Kidney glomerular epithelial cell (primary cell): Measurements from ENCODE around the gene CDC14B.
"Not testable (repeated sequence)": the region's sequence is repeated elsewhere in the genome, so short reads cannot be mapped to it uniquely, and the experiment has no call there.

ENCODE experiments used
- DNase-seq: peaks from one replicate; lab custom pipeline; 2025; lab: John Stamatoyannopoulos, UW

The CDC14B gene

DNA sequence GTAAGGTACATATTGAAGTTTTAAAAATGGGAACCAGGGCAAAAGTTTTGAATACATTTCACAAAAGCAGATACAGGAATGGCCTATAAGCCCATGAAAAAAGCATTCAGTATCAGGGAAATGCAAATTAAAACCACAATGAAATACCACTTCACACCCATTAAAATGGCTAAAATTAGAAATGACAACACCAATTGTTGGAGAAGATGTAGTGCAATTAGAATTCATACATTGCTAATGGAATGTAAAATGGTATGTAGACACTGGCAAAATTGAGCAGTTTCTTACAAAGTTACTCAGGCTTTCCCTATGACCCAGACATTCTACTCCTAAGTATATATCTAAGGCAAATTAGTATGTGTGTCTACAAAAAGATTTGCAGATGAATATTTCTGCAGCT lies 34.2 kb downstream of the CDC14B start:
- DNase-seq, result no peak

DNA sequence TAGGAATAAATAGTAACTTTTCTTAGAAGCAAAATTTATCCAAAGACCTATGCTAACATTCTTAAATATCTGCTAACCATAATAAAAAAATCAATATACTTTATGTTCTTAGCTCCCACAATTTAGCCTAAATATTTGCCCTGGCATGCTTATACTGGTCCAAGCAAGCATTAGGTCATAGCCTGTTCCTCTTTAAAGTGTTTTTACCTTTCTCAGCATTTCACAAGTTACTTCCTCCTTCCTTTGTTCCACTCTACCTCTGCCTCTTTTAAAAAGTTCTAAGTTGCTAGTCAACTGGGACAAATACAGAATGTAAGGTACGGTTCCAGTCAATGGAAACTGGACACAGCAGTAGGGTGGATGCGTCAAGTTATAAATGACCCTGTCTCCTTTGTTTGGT lies 37.4 kb downstream of the CDC14B start:
- not testable (repeated sequence) for DNase-seq

GRCh38 chr9:96581786-96582185 lies 37.9 kb downstream of the CDC14B start:
- no peak for DNase-seq

DNA sequence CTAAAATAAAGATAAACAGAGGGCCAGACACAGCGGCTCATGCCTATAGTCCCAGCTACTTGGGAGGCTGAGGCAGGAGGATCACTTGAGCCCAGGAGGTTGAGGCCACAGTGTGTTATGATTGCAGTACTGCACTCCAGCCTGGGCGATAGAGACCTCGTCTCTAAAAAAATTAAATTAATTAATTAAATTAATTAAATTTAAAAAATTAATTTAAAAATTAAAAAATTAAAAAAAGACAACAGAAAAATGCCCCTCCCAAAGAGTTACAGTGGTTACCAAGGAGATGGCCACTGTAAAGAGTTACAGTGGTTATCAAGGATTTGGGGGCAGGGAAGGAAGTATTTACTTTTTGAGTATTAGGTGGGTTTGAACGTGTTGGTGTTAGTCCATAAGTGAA lies 38.3 kb downstream of the CDC14B start:
- DNase-seq, result no peak

- no peak for DNase-seq
Measured at GRCh38 chr9:96574931-96575351, 44.7 kb downstream of the CDC14B start.

GRCh38 chr9:96574455-96574854 lies 45.2 kb downstream of the CDC14B start:
- no peak for DNase-seq

GRCh38 chr9:96567203-96567700 lies 52.4 kb downstream of the CDC14B start:
- DNase-seq, result no peak

- no peak for DNase-seq
Measured at GRCh38 chr9:96566498-96567202, 53.0 kb downstream of the CDC14B start.

DNA sequence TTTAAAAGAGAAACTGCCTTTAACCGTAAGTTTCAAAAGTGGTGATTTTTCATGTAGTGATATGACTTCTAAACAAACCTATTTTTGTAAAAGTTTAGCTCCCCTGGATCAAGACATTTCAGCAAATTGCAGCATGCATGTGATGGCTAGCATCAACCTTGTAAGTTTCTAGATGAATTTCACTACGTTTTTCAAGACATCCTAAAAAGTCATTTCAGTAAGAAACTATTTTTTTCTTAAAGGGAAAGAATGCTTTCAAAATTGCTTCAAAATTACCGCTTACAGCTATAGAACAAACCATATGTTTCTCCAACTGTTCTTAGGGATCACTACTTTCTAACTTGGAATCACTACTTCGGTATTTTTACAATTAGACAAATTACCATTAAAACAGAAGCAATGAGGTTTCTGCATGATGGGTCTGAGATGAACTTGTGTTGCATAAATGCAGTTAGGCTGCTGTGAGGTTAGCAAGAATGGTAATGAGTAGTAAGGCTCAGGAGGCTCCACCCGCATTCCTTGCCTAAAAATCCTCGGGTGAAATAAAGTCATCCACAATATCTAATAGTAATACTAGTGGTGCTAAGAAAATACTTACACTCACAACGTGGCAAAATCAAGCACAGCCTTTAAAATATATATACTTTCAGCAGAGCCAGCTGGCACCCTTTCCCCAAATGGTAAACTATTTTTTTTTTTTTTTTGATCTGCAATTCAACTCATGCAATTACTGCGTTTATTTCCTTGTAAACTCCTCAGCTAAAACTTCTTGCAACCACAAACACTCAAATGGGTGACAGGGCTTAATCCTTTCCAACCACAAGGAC lies 53.8 kb downstream of the CDC14B start:
- no peak for DNase-seq

- no peak for DNase-seq
Measured at GRCh38 chr9:96564217-96564616, 55.4 kb downstream of the CDC14B start.

DNA sequence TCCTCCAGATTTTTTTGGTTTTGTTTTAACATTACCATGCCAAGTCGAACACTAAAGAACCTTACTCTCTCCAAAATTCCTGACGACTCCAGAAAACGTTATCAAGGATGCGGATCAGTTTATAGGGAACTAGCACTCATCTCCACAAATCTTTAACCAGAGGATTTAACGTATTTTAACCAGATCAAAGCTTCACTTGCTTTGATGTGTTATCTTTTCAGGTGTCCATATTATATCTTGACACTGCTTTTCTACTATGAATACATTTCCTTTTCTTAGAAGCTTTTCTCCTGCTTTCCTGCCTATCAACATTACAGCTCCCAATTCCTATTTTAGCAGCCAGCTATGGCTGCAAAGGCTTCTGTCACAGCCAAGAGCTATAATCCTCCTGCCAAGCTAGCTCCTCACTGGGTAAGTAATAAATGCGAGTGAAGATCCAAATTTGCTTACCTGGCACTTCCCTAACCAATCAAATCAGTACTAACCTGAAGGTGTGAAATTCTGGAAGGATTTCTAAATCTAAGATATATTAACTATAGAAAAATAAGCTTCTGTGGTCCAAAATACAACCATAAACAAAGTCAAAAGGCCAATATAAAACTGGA lies 60.2 kb downstream of the CDC14B start:
- no peak for DNase-seq

DNA sequence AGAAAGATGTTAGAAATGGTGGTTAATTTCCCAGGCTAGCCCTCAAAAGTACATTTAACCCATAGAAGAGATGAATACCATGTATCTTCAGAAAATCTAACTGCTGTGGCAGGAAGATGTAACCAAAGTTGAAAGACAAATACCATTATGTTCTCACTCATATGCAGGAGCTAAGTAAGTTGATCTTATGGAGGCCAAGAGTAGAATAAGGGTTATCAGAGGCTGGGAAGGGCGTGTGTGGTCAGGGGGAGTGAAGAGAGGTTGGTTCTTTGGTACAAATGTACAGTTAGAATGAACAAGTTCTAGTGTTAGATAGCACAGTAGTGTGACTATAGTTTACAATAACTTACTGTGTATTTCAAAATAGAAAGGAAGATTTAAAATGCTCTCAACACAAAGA lies 61.7 kb downstream of the CDC14B start:
- no peak for DNase-seq

DNA sequence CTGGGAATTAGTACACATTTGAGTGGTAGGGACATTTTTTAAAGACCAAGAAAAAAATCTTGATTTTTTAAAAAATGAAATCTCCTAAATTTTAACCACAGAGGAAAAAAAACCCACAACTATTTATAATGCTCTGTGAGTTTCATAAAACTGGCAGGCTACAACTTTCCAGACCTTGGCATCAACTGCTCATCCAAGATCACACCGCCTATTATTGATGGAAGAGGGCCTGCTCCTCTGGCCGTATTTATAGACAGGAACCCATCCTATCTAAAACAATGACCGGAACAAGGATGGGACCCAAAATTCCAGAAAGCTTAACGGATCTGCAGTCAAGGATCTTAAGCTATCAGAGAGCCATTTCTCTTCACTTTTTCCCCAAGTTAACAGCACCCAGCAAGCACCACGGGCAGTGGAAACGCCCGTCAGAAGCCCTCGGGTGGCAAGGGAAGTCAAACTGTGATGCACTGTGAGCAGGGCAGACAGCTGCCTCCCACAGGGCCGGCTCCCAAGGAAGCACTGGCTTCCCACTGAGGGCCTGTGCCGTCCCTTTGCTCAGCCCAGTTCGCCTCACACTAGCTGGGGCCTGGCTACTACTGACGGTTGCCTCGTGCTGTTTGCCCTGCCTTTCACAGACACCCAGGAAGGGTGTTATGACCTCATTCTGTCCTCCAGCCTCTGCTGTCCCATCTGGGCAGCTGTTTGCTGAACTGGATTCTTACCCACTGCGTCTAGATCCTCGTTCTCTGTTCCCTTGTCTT lies 62.8 kb downstream of the CDC14B start:
- DNase-seq, result no peak

DNA sequence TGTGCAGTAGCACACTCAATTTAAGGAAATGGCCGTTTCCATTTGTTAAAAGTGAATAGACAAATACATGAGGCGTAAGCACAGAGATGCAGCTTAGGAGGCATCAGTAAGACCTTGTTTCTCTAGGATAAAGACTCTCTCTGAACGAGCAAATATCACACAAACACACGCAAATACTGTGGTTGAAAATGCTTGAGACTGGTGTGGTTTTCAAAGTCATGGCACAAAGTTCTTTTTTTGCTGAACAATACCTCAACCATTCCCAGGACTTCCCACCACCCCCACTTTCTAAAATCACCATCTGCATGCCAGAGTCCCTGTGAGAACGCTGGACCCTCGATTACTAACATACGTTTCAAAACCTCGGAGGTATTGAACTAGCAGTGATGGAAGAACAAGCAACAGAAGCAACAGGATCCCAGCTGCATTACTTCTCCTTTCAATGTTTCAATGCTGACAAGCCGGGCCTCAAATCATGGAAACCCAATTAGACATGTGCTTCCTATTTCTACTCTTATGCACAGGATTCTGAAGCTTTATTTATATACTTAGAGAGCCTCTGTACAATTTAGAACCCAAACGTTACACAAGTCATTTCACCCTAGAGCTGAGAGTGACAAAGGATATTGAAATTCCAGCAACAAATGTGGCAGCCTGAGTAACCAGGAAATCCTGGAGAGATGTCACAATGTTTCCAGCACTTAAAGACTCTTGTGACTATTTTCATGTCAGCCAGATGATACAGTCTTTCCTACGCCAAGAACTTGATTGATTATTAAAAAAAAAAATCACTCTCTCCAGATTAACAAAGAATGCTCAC lies 63.9 kb downstream of the CDC14B start:
- DNase-seq, result no peak

DNA sequence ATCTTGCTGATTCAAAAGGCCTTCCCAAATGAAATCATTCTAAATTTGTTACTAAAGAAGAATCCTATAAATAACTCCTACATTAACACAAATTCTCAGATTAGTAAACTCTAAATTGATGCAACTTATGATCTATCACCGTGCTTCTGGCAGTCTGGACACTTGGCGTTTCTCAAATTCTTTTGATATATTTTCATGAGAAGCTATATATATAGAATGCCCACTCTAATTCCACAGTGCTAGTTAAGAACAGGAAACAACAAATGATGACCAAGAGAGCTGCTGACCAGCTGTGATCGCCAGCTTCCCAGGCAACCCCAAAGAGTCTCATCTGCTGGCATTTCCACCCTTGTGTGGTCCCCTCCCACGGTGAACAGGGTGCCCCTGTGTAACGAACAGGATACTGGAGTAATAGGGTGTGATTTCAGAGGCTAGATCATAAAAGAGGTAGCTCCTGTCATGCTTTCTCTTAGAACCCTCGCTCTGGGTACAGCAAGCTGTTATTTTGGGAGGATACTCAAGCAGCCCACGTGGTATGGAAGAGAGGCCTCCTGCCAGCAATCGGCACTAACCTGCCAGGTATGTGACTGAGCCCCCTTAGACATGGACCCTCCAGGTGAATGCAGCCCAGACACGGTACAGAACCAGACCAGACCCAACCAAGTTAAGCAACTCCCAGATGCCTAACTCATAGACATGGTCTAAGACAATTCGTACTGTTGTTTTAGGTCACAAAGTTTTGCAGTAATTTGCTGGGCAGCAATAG lies 64.7 kb downstream of the CDC14B start:
- DNase-seq, result no peak

DNA sequence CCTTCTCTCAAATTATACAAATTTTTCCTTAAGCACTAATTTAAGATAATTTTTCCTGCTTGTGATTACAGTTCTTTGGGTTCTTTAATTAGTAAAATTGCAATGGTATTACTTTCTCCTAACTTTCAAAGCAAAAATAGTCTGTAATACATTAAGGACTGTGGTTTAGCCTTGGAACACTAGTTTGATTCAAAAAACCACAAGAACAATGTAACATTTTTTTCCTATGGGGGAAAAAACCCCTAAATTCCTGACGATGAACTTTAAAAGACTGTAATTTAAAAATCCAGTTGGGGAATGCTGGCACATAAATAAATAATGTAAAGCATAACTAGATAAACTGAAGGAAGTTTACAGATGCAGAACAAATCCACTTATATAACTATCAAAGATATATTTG lies 65.3 kb downstream of the CDC14B start:
- DNase-seq, result no peak

DNA sequence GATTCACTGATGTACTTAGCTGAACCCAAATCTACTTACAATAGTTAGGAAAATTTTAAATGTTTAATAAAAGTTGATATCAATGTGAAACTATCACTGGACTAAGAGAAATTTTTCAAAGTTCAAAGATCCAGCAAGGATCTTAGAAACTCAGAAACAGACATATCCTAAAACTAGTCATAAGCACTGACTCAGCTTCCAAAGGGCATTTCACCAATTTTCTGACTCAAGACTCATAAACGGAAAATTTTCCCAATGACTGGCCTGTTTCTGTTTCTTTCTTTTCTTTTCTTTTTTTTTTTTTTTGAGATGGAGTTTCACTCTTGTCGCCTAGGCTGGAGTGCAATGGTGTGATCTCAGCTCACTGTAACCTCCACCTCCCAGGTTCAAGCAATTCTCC lies 66.6 kb downstream of the CDC14B start:
- peak; percentile 2 for DNase-seq

- no peak for DNase-seq
Measured at GRCh38 chr9:96551403-96551802, 68.2 kb downstream of the CDC14B start.

DNA sequence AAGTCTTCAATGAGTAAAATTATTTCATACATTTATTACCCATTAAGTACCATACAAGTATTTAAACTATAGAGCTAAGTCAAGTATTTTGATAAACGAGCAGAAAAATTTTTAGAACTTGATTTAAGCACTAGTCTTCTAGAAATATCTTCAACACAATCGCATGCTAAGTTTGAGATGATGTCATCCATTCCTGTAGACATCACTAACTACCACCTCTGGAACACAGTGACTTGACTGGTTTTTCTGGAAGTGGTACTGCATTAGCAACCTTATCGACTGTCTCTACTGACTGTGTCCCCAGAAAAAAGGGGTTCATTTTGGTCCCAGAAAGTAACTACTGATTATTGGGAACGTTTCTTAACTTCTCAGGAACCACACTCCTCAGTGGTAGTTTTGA lies 69.0 kb downstream of the CDC14B start:
- no peak for DNase-seq

DNA sequence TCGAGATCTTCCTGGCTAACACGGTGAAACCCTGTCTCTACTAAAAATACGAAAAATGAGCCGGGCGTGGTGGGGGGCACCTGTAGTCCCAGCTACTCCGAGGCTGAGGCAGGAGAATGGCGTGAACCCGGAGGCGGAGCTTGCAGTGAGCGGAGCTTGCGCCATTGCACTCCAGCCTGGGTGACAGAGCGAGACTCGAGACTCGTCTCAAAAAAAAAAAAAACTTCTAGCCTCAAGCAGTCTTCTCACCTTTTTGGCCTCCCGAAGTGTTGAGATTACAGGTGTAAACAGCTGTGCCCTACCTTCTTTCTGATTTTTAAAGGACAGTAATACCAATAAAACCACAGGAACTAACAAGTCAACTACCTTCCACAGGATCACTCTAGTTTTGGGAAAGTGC lies 76.5 kb downstream of the CDC14B start:
- not testable (repeated sequence) for DNase-seq

DNA sequence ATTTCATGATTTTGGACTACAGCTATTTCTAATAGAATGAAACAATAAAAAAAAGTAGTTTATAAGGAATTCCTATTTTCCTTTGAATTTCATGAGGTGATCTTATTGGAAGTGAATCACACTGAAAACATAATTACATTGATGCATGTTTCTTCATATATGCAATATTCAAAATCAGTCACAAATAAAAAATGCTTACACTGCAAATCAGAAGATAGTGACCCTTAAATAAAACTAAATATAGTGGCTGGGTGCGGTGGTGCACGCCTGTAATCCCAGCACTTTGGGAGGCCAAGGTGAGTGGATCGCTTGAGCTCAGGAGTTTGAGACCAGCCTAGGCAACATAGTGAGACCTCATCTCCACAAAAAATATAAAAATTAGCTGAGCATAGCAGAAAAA lies 79.5 kb downstream of the CDC14B start:
- no peak for DNase-seq
